Esophagus muscularis mucosa (tissue), 4 donors: ENCODE data around the gene ANGPTL8. TPM values are rescaled to one million over a fixed set of nuclear protein-coding genes. Genes with fewer than 3 reads are reported as not detected.

Experiments used
- DNase-seq: peaks from one replicate; pipeline ENCODE4 v3.0.0-alpha.2; 2017; ENCODE audit errors: extremely low spot score
- H3K27ac ChIP-seq, 4 donors: fragments of 200-600 bp; sonication (generic); replicated peaks in 1 of 4; 1 replicate in 3 of 4; 2 replicates in 1 of 4; pipeline ENCODE4 v1.5.1; 2016 to 2019; ENCODE audit warnings: mild to moderate bottlenecking in 1 of 4
- H3K27me3 ChIP-seq, 4 donors: fragments of 200-600 bp; sonication (generic); one replicate each; pipeline versions ENCODE4 v1.5.1 to v1.6.0; 2016 to 2019
- H3K36me3 ChIP-seq, 4 donors: fragments of 200-600 bp; sonication (generic); one replicate each; pipeline ENCODE4 v1.5.1; 2016 to 2019
- H3K4me1 ChIP-seq, 4 donors: fragments of 200-600 bp; sonication (generic); one replicate each; pipeline ENCODE4 v1.5.1; 2016 to 2019
- H3K4me3 ChIP-seq, 4 donors: fragments of 200-600 bp; sonication (generic); 1 replicate in 2 of 4; 2 replicates in 2 of 4; pipeline ENCODE4 v1.5.1; 2016 to 2019; ENCODE audit warnings: mild to moderate bottlenecking in 4 of 4, moderate library complexity in 1 of 4
- H3K9me3 ChIP-seq, 4 donors: fragments of 200-600 bp; sonication (generic); 1 replicate in 3 of 4; 2 replicates in 1 of 4; pipeline ENCODE4 v1.5.1; 2016 to 2019
- CTCF ChIP-seq, 3 experiments: fragments of 200-600 bp in 2 of 3; fragments of 450-650 bp in 1 of 3; sonication (generic) in 2 of 3; IDR thresholded peaks; one replicate each; pipeline ENCODE4 v1.5.1; 2017 to 2019; ENCODE audit warnings: antibody characterized with exemption in 3 of 3, mild to moderate bottlenecking in 2 of 3, moderate library complexity in 1 of 3
- EP300 ChIP-seq: sonication (generic); formaldehyde crosslinking; IDR thresholded peaks from one replicate; pipeline ENCODE4 v1.6.1; 2017; ENCODE audit warnings: antibody characterized with exemption
- POLR2A ChIP-seq: fragments of 450-650 bp; IDR thresholded peaks from one replicate; pipeline ENCODE4 v1.6.1; 2017; ENCODE audit warnings: antibody characterized with exemption, moderate library complexity, mild to moderate bottlenecking, low read depth
- POLR2AphosphoS5 ChIP-seq, 2 donors: sonication (generic); formaldehyde crosslinking; IDR thresholded peaks; one replicate each; pipeline ENCODE4 v1.6.1; 2017; ENCODE audit warnings: antibody characterized with exemption in 2 of 2
- WGBS: methylation state at CpG from one replicate; pipeline ENCODE4 v1.1.5; 2018; 5-methylcytosine and 5-hydroxymethylcytosine counted together
- intact Hi-C: fragments of 100-400 bp; cut with DNase I; formaldehyde crosslinking; loops from one replicate; pipeline ENCODE4 v1.15.1; 2023
- total RNA-seq, 4 donors: library from RNA; depleted of rRNA; stranded (reverse); fragments of >200 nt; gene quantifications; one replicate each; pipeline versions ENCODE4 v1.1.0 to v1.2.1, GENCODE V29; 2016

Gene ANGPTL8
- total RNA-seq, 4 donors from 2014 or later = 2.0 TPM; not detected in 3

DNA sequence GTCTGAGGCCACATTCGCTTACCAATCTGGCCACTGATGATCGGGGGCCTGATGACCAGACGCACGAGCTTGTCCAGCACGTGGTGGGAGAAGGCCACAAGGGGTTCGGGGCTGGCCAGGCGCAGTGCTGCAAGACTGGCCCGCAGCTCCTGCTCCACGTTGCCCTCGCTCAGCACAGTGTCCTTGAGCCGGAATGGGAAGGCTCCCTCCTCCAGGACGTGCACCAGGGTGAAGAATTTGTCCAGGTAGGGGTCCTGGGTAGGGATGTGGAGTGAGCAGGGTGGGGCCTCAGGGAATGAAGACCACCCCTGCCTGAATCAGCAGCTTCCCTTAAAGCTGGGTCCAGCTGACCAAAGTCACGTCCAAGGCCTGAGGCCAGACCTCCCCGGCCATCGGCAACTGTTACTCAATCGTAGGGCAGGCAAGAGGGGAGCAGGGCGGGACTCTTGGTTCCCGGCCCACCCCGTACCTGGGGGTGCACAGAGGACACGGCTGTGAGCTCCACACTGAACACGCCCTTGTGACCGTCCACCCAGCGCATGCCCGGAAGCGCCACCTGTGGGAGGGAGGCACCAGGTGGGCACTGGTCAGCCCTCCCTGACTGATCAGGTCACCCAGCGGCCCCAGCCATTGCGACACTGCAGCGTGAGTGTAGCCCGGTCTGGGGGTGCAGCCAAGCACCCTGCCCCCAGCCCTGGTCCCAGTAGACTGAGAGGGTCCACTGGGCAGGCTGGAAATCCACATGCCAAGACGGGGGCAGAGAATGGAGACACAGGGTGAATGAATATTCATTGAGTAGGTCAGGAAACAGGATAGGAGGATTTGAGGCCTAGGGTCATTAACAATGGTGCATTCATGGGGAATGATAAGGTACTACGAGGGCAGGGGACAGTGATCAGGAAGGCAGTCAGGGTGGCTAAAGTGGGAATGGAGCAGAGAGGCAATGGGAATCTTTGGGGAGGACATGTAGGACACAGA is 2.8 kb upstream of the ANGPTL8 start:
- H3K36me3 ChIP-seq = peaks cover 13 to 98% (median 82%) of the 10 kb centered on the region in 4 donors
- no peaks in the 10 kb centered on the region for H3K4me1 ChIP-seq
- TF ChIP-seq EP300 (no peak), CTCF (IDR thresholded peaks at IDR 0.05) (no peak), POLR2A (no peak), POLR2AphosphoS5 (IDR thresholded peaks at IDR 0.05) (no peak)
- intact Hi-C loops = no loop called here
- no peak overlapping the region for H3K4me3 ChIP-seq
- no peak for DNase-seq
- no peaks in the 10 kb centered on the region for H3K27me3 ChIP-seq
- H3K27ac ChIP-seq = no peak overlapping the region
- 88% methylated on average over 11 of the region's 31 CpGs for WGBS
- peaks cover 0 to 9% (median 0%) of the 10 kb centered on the region in 4 donors for H3K9me3 ChIP-seq

GRCh38 chr19:11237321-11237720 is 2.1 kb upstream of the ANGPTL8 start:
- Histone ChIP-seq H3K27me3 (no peaks in the 10 kb centered on the region), H3K27ac (no peak overlapping the region), H3K4me1 (no peaks in the 10 kb centered on the region), H3K4me3 (no peak overlapping the region), H3K36me3 (peaks cover 13 to 98% (median 81%) of the 10 kb centered on the region in 4 donors), H3K9me3 (peaks cover 0 to 9% (median 0%) of the 10 kb centered on the region in 4 donors)
- intact Hi-C loops = no loop called here
- DNase-seq = no peak
- 90% methylated on average over 15 of the region's 15 CpGs for WGBS
- TF ChIP-seq CTCF (IDR thresholded peaks at IDR 0.05) (no peak), EP300 (no peak), POLR2A (no peak), POLR2AphosphoS5 (IDR thresholded peaks at IDR 0.05) (no peak)

GRCh38 chr19:11238041-11238440 is 1.4 kb upstream of the ANGPTL8 start:
- Histone ChIP-seq H3K27ac (no peak overlapping the region), H3K4me1 (peaks cover 0 to 2% (median 1%) of the 10 kb centered on the region in 4 donors), H3K9me3 (peaks cover 0 to 9% (median 0%) of the 10 kb centered on the region in 4 donors), H3K36me3 (peaks cover 12 to 98% (median 79%) of the 10 kb centered on the region in 4 donors), H3K27me3 (no peaks in the 10 kb centered on the region), H3K4me3 (no peak overlapping the region)
- 88% methylated on average over 7 of the region's 11 CpGs for WGBS
- intact Hi-C loops = no loop called here
- TF ChIP-seq POLR2AphosphoS5 (IDR thresholded peaks at IDR 0.05) (no peak), EP300 (no peak), CTCF (IDR thresholded peaks at IDR 0.05) (no peak), POLR2A (no peak)
- DNase-seq = no peak

DNA sequence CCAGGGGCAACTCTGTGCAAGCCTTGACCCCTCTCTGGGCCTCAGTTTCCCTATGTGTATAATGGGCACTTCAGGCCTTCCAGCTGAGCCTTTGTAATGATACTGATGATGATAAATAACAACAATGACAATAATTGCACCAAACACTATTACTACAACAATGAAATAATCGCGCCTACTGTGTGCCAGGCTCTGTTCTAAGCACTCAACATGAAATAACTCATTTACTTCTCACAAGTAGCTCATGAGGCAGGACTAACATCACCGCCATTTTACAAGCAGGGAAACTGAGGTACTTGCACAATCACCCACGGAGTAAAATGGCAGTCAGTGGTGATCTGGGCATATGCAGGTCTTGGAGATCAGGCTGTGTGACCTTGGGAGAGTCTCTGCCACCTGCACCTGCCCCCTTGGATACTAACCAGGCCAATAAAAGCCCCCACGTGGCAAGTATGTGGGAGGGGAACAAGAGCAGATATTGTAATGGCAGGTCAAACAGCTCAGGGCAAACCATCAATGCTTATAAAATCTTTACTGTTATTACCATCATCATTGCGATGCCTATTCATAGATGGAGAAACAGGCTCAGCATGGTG is 540 bp upstream of the ANGPTL8 start:
- TF ChIP-seq POLR2A = no peak
- TF ChIP-seq POLR2AphosphoS5 (IDR thresholded peaks at IDR 0.05) = no peak
- no peak for TF ChIP-seq EP300
- no peak for TF ChIP-seq CTCF (IDR thresholded peaks at IDR 0.05)
- no peak for DNase-seq
- no peak overlapping the region for H3K27ac ChIP-seq
- peaks cover 8 to 91% (median 74%) of the 10 kb centered on the region in 4 donors for H3K36me3 ChIP-seq
- WGBS = 97% methylated on average over 6 of the region's 6 CpGs
- H3K27me3 ChIP-seq = no peaks in the 10 kb centered on the region
- intact Hi-C loops = no loop called here
- peaks cover 0 to 9% (median 0%) of the 10 kb centered on the region in 4 donors for H3K9me3 ChIP-seq
- H3K4me1 ChIP-seq = peaks cover 4 to 10% (median 9%) of the 10 kb centered on the region in 4 donors
- no peak overlapping the region for H3K4me3 ChIP-seq
